K562 (cell line): ENCODE results near the gene NT5DC4. TPM values are rescaled to one million over a fixed set of nuclear protein-coding genes. Genes with fewer than 3 reads are reported as not detected.
A peak's percentile ranks its signal among the peaks of the same experiment; 100 is the strongest.

ENCODE experiments used
- ESRRB ChIP-seq: fragments of 250-450 bp; sonication (Bioruptor Pico); IDR thresholded peaks from 2 replicates; pipeline ENCODE4 v1.5.0; 2020; ENCODE audit warnings: mild to moderate bottlenecking, moderate library complexity, borderline replicate concordance
- MECOM ChIP-seq: fragments of 250-450 bp; sonication (Bioruptor Pico); IDR thresholded peaks from 2 replicates; pipeline ENCODE4 v1.8.0; 2022; ENCODE audit warnings: inconsistent platforms
- MED1 ChIP-seq: sonication (generic); formaldehyde crosslinking; IDR thresholded peaks from 2 replicates; pipeline ENCODE4 v1.8.1; 2023; ENCODE audit warnings: missing genetic modification reagents, borderline replicate concordance
- NCOR1 ChIP-seq: fragments of 450-650 bp; IDR thresholded peaks from 2 replicates; pipeline ENCODE4 v1.6.1; 2016; ENCODE audit warnings: mild to moderate bottlenecking, moderate library complexity
- POLR2B ChIP-seq: fragments of 450-650 bp; IDR thresholded peaks from 2 replicates; pipeline ENCODE4 v1.6.1; 2018; ENCODE audit warnings: low read depth; ENCODE audit not compliant: partially characterized antibody
- POU5F1 ChIP-seq: fragments of 150-350 bp; IDR thresholded peaks from 2 replicates; pipeline ENCODE4 v1.6.1; 2014; ENCODE audit warnings: borderline replicate concordance, low read length, low read depth, mild to moderate bottlenecking; ENCODE audit not compliant: partially characterized antibody
- SIN3A ChIP-seq, 2 experiments: fragments of 150-350 bp in 1 of 2; IDR thresholded peaks; 2 replicates each; pipeline ENCODE4 v1.6.1; 2011 to 2016; ENCODE audit warnings: borderline replicate concordance in 2 of 2, low read depth in 2 of 2, low read length in 2 of 2, mild to moderate bottlenecking in 2 of 2, moderate library complexity in 2 of 2; ENCODE audit not compliant: control insufficient read depth in 1 of 2
- TAF7 ChIP-seq: fragments of 450-650 bp; IDR thresholded peaks from 2 replicates; pipeline ENCODE4 v1.6.1; 2016; ENCODE audit warnings: missing genetic modification characterization, missing compliant biosample characterization
- TFE3 ChIP-seq: fragments of 450-650 bp; formaldehyde crosslinking; IDR thresholded peaks from 2 replicates; pipeline ENCODE4 v1.4.0; 2020; ENCODE audit warnings: mild to moderate bottlenecking, mixed read lengths
- TGIF2 ChIP-seq: sonication (generic); formaldehyde crosslinking; IDR thresholded peaks from 2 replicates; pipeline ENCODE4 v1.8.1; 2022; ENCODE audit warnings: mild to moderate bottlenecking, missing genetic modification reagents, moderate library complexity
- ZKSCAN1 ChIP-seq: fragments of 150-350 bp; IDR thresholded peaks from 2 replicates; pipeline ENCODE4 v1.6.1; 2016; ENCODE audit warnings: low read depth, low read length
- ZNF140 ChIP-seq: fragments of 250-450 bp; sonication (Bioruptor Pico); IDR thresholded peaks from 2 replicates; pipeline ENCODE4 v1.8.0; 2021; ENCODE audit warnings: moderate library complexity, mild to moderate bottlenecking, inconsistent platforms
- ZNF212 ChIP-seq: fragments of 450-650 bp; formaldehyde crosslinking; IDR thresholded peaks from 2 replicates; pipeline ENCODE4 v1.4.0; 2020; ENCODE audit warnings: mild to moderate bottlenecking
- ZNF407 ChIP-seq: fragments of 450-650 bp; IDR thresholded peaks from 2 replicates; pipeline ENCODE4 v1.6.1; 2016; ENCODE audit warnings: low read depth
- ZNF431 ChIP-seq: sonication (generic); formaldehyde crosslinking; IDR thresholded peaks from 2 replicates; pipeline ENCODE4 v1.8.0; 2022; ENCODE audit warnings: mild to moderate bottlenecking, missing genetic modification reagents
- ZNF511 ChIP-seq: sonication (generic); formaldehyde crosslinking; IDR thresholded peaks from 2 replicates; pipeline ENCODE4 v1.8.0; 2022; ENCODE audit warnings: mild to moderate bottlenecking, missing genetic modification reagents
- ZNF57 ChIP-seq: fragments of 450-650 bp; formaldehyde crosslinking; IDR thresholded peaks from 2 replicates; pipeline ENCODE4 v1.4.0; 2020; ENCODE audit warnings: mild to moderate bottlenecking, moderate library complexity
- ZNF699 ChIP-seq: fragments of 250-450 bp; sonication (Bioruptor Pico); IDR thresholded peaks from 2 replicates; pipeline ENCODE4 v1.8.0; 2021; ENCODE audit warnings: mild to moderate bottlenecking, moderate library complexity; ENCODE audit not compliant: insufficient replicate concordance
- polyA plus RNA-seq, 8 experiments: library from polyadenylated mRNA; depleted of rRNA in 4 of 8; stranded (reverse) in 5 of 8; unstranded in 3 of 8; fragments of >200 nt; fragmentation: Nextera tagmentation in 2 of 8; fragmentation: Illumina TruSeq in 1 of 8; extraction: Ambion mirVana in 2 of 8; extraction: Trizol in 1 of 8; gene quantifications; 2 replicates each; pipeline versions ENCODE4 v1.2.1 to v1.2.3, GENCODE V29; 2011 to 2014; ENCODE audit warnings: inconsistent platforms in 1 of 8, missing spikeins in 1 of 8
- total RNA-seq, 7 experiments: library from RNA; depleted of rRNA in 6 of 7; stranded (reverse); fragments of >200 nt in 6 of 7; fragmentation: Illumina TruSeq in 2 of 7; extraction: Trizol in 2 of 7; gene quantifications; 2 replicates each; pipeline versions ENCODE4 v1.2.1 to v1.2.3, GENCODE V29; 2011 to 2021; ENCODE audit warnings: low replicate concordance in 1 of 7

Gene NT5DC4
- total and polyA plus RNA-seq, 9 of the 15 experiments (the other 6 are each of a cell fraction or from before 2014, with no cell fraction given) = 0.44 to 6.9 (median 2.5) TPM

GRCh38 chr2:112712903-112713584 lies 7.8 kb upstream of the NT5DC4 start (continued):
- no peak for TF ChIP-seq ZNF57 (CRISPR knock-in tag)
- TF ChIP-seq ZNF140 (CRISPR knock-in tag) = no peak
- no peak for TF ChIP-seq ZNF699 (CRISPR knock-in tag)
- TF ChIP-seq ZNF212 = no peak
- no peak for TF ChIP-seq MECOM (CRISPR knock-in tag)
- TF ChIP-seq TAF7 (tag) = no peak
- no peak for TF ChIP-seq TGIF2 (CRISPR knock-in tag)
- TF ChIP-seq POLR2B = no peak
- TF ChIP-seq ZNF407 = no peak
- no peak for TF ChIP-seq MED1 (CRISPR knock-in tag)
- TF ChIP-seq NCOR1 = peak; percentile 16; the same call in 1 of the 2 replicates
- no peak for TF ChIP-seq POU5F1
- no peak for TF ChIP-seq ESRRB (CRISPR knock-in tag)
- TF ChIP-seq SIN3A (IDR thresholded peaks at IDR 0.05; ENCODE audit: borderline replicate concordance in 2 of 2, control insufficient read depth in 1 of 2, low read depth in 2 of 2, low read length in 2 of 2) = no peak
- TF ChIP-seq TFE3 (CRISPR knock-in tag) = no peak
- no peak for TF ChIP-seq ZNF431
- 0 out of 2 replicates have a peak, but pooled peaks have one; percentile 25 for TF ChIP-seq ZKSCAN1
- no peak for TF ChIP-seq ZNF511
